Body of pancreas (tissue), 4 donors: Measurements from ENCODE around the gene NF2. TPM values are rescaled to one million over a fixed set of nuclear protein-coding genes. Genes with fewer than 3 reads are reported as not detected.

Experiments
- ATAC-seq: fragments of 150-250 bp; one replicate; pipeline ENCODE4 v1.9.1; 2016
- DNase-seq, 4 donors: peaks; one replicate each; pipeline ENCODE4 v3.0.0-alpha.2; 2019
- H3K27ac ChIP-seq, 4 donors: fragments of 200-600 bp; sonication (generic); 1 replicate in 3 of 4; 2 replicates in 1 of 4; pipeline versions ENCODE4 v1.5.1 to v1.6.1; 2016 to 2019; ENCODE audit warnings: mild to moderate bottlenecking in 1 of 4, mixed read lengths in 1 of 4, moderate library complexity in 1 of 4
- H3K27me3 ChIP-seq, 2 donors: fragments of 200-600 bp; sonication (generic); one replicate each; pipeline ENCODE4 v1.6.0; 2016; ENCODE audit warnings: mild to moderate bottlenecking in 1 of 2
- H3K36me3 ChIP-seq, 2 donors: fragments of 200-600 bp; sonication (generic); replicated peaks in 1 of 2; 2 replicates each; pipeline ENCODE4 v1.5.1; 2016; ENCODE audit warnings: low read depth in 2 of 2; ENCODE audit not compliant: insufficient read depth in 1 of 2
- H3K4me1 ChIP-seq: fragments of 200-600 bp; sonication (generic); one replicate; pipeline ENCODE4 v1.6.0; 2016
- H3K4me3 ChIP-seq, 2 donors: fragments of 200-600 bp; sonication (generic); 1 replicate in 1 of 2; 2 replicates in 1 of 2; pipeline ENCODE4 v1.5.1; 2016 to 2019
- H3K9me3 ChIP-seq, 3 donors: fragments of 200-600 bp; sonication (generic); 1 replicate in 2 of 3; 2 replicates in 1 of 3; pipeline ENCODE4 v1.5.1; 2016
- CTCF ChIP-seq, 7 experiments: fragments of 450-650 bp in 4 of 7; fragments of 200-600 bp in 3 of 7; sonication (generic) in 3 of 7; IDR thresholded peaks; one replicate each; pipeline ENCODE4 v1.5.1; 2016 to 2019; ENCODE audit warnings: antibody characterized with exemption in 7 of 7
- POLR2A ChIP-seq, 3 donors: fragments of 450-650 bp; IDR thresholded peaks; one replicate each; pipeline ENCODE4 v1.6.1; 2016; ENCODE audit warnings: antibody characterized with exemption in 3 of 3, mild to moderate bottlenecking in 2 of 3
- WGBS, 2 donors: methylation state at CpG; one replicate each; pipeline ENCODE4 v1.1.5; 2017; 5-methylcytosine and 5-hydroxymethylcytosine counted together
- intact Hi-C: fragments of 100-400 bp; cut with DNase I; formaldehyde crosslinking; loops from one replicate; pipeline ENCODE4 v1.15.1; 2023
- total RNA-seq, 2 donors: library from RNA; depleted of rRNA; stranded (reverse); fragments of >200 nt; gene quantifications; one replicate each; pipeline ENCODE4 v1.1.0, GENCODE V29; 2016

Gene NF2
- total RNA-seq, 2 donors from 2014 or later, result 21.4 to 26.5 TPM

GRCh38 chr22:29606320-29606719, 2.9 kb downstream of the NF2 start:
- no peak for DNase-seq
- 94 to 100% methylated on average over 2 to 3 of the region's 3 CpGs for WGBS, 2 donors
- no peaks in the 10 kb centered on the region for H3K27me3 ChIP-seq

GRCh38 chr22:29607426-29607825, 4.0 kb downstream of the NF2 start:
- Histone ChIP-seq H3K27me3 (no peaks in the 10 kb centered on the region), H3K4me1 (peaks cover 17% of the 10 kb centered on the region), H3K9me3 (no peaks in the 10 kb centered on the region), H3K4me3 (no peak overlapping the region), H3K27ac (no peak overlapping the region), H3K36me3 (no peaks in the 10 kb centered on the region)
- 81 to 85% methylated on average over 2 of the region's 2 CpGs for WGBS, 2 donors
- no peak for TF ChIP-seq POLR2A (IDR thresholded peaks at IDR 0.05)
- TF ChIP-seq CTCF (IDR thresholded peaks at IDR 0.05), result no peak
- intact Hi-C loops, result no loop called here
- no peak for DNase-seq
- ATAC-seq, result no peak

More at GRCh38 chr22:29606320-29606719, 2.9 kb downstream of the NF2 start:
- TF ChIP-seq POLR2A (IDR thresholded peaks at IDR 0.05), result no peak
- TF ChIP-seq CTCF (IDR thresholded peaks at IDR 0.05), result no peak
- H3K9me3 ChIP-seq, result no peaks in the 10 kb centered on the region
- no peak for ATAC-seq
- intact Hi-C loops, result no loop called here
- no peak overlapping the region for H3K27ac ChIP-seq
- no peak overlapping the region for H3K4me3 ChIP-seq
- no peaks in the 10 kb centered on the region for H3K36me3 ChIP-seq
- peaks cover 17% of the 10 kb centered on the region for H3K4me1 ChIP-seq

- Histone ChIP-seq H3K4me3 (no peak overlapping the region), H3K27ac (no peak overlapping the region), H3K36me3 (no peaks in the 10 kb centered on the region), H3K27me3 (no peaks in the 10 kb centered on the region), H3K4me1 (peaks cover 17% of the 10 kb centered on the region), H3K9me3 (no peaks in the 10 kb centered on the region)
- intact Hi-C loops, result no loop called here
- 57 to 64% methylated on average over 2 of the region's 2 CpGs for WGBS, 2 donors
- TF ChIP-seq POLR2A (IDR thresholded peaks at IDR 0.05) (no peak), CTCF (IDR thresholded peaks at IDR 0.05) (peak in 1 of 7 experiments; percentile 7)
- no peak for ATAC-seq
- no peak for DNase-seq
Observed at GRCh38 chr22:29609139-29609538, 5.7 kb downstream of the NF2 start.

- no peak overlapping the region for H3K27ac ChIP-seq
- TF ChIP-seq CTCF (IDR thresholded peaks at IDR 0.05) (no peak), POLR2A (IDR thresholded peaks at IDR 0.05) (no peak)
- WGBS, 2 donors, result 86 to 88% methylated on average over 1 of the region's 1 CpG
- ATAC-seq, result no peak
- no peak overlapping the region for H3K4me3 ChIP-seq
- no peaks in the 10 kb centered on the region for H3K27me3 ChIP-seq
- no peak for DNase-seq
- no peaks in the 10 kb centered on the region for H3K9me3 ChIP-seq
- no peaks in the 10 kb centered on the region for H3K36me3 ChIP-seq
- H3K4me1 ChIP-seq, result peaks cover 1% of the 10 kb centered on the region
- intact Hi-C loops, result no loop called here
Observed at GRCh38 chr22:29610780-29611179, 7.3 kb downstream of the NF2 start.

GRCh38 chr22:29615705-29616327, 12.4 kb downstream of the NF2 start:
- no peak for TF ChIP-seq CTCF (IDR thresholded peaks at IDR 0.05)
- TF ChIP-seq POLR2A (IDR thresholded peaks at IDR 0.05), result no peak
- no peak for ATAC-seq
- Histone ChIP-seq H3K4me3 (no peak overlapping the region), H3K36me3 (no peaks in the 10 kb centered on the region), H3K27me3 (no peaks in the 10 kb centered on the region), H3K9me3 (no peaks in the 10 kb centered on the region), H3K4me1 (peaks cover 28% of the 10 kb centered on the region), H3K27ac (no peak overlapping the region)
- intact Hi-C loops, result no loop called here
- no peak for DNase-seq
- WGBS, 2 donors, result 89 to 94% methylated on average over 4 of the region's 4 CpGs
